PC-3 (cell line): Measurements from ENCODE around the gene AK8. TPM values are rescaled to one million over a fixed set of nuclear protein-coding genes. Genes with fewer than 3 reads are reported as not detected.
A peak's percentile ranks its signal among the peaks of the same experiment; 100 is the strongest.

Experiments
- ATAC-seq: fragments of 200-7000 bp; cut with Tn5 transposase; 2 replicates; pipeline ENCODE4 v1.9.1; 2020; ENCODE audit warnings: mild to moderate bottlenecking, moderate library complexity
- BruUV-seq: library from RNA; stranded (reverse); fragments of 400-500 nt; replicated peaks from 2 replicates; lab custom pipeline; 2021; lab: Mats Ljungman, UMichigan
- CTCF ChIA-PET: fragments of 300-600 bp; sonication (Branson Sonifier 250); formaldehyde crosslinking; loops from one replicate; lab custom pipeline; 2022; ENCODE audit warnings: antibody characterized with exemption; lab: Charles Lee
- POLR2A ChIA-PET: fragments of 300-600 bp; sonication (Branson Sonifier 250); formaldehyde crosslinking; loops from one replicate; lab custom pipeline; 2022; ENCODE audit warnings: antibody characterized with exemption; ENCODE audit not compliant: unreplicated experiment; lab: Charles Lee
- DNase-seq: peaks from one replicate; pipeline ENCODE4 v3.0.0-alpha.2; 2015
- H2AFZ ChIP-seq: fragments of 300-600 bp; sonication (generic); 2 replicates; pipeline ENCODE4 v1.6.0; 2016; ENCODE audit warnings: antibody characterized with exemption, low read length
- H3F3A ChIP-seq: fragments of 300-600 bp; sonication (generic); one replicate; pipeline ENCODE4 v1.6.0; 2017; ENCODE audit warnings: antibody characterized with exemption, low read length, control low read depth, mild to moderate bottlenecking; ENCODE audit not compliant: unreplicated experiment
- H3K27ac ChIP-seq: fragments of 300-600 bp; sonication (generic); 2 replicates; pipeline ENCODE4 v1.5.1; 2016; ENCODE audit warnings: mild to moderate bottlenecking, low read length
- H3K27me3 ChIP-seq: fragments of 300-600 bp; sonication (generic); 2 replicates; pipeline ENCODE4 v1.6.1; 2016; ENCODE audit warnings: low read length, mixed read lengths
- H3K36me3 ChIP-seq: fragments of 300-600 bp; sonication (generic); 2 replicates; pipeline ENCODE4 v1.6.1; 2016; ENCODE audit warnings: low read depth, mixed run types, low read length, mixed read lengths
- H3K4me1 ChIP-seq: fragments of 300-600 bp; sonication (generic); 2 replicates; pipeline ENCODE4 v1.5.1; 2016; ENCODE audit warnings: low read length; ENCODE audit not compliant: insufficient read depth
- H3K4me2 ChIP-seq: fragments of 300-600 bp; sonication (generic); 2 replicates; pipeline ENCODE4 v1.6.0; 2016; ENCODE audit warnings: low read length
- H3K4me3 ChIP-seq: fragments of 300-600 bp; sonication (generic); 2 replicates; pipeline ENCODE4 v1.5.1; 2016; ENCODE audit warnings: mild to moderate bottlenecking, low read length, mixed read lengths
- H3K79me2 ChIP-seq: fragments of 300-600 bp; sonication (generic); 2 replicates; pipeline ENCODE4 v1.6.1; 2017; ENCODE audit warnings: low read length, mixed read lengths
- H3K9ac ChIP-seq: fragments of 300-600 bp; sonication (generic); 2 replicates; pipeline ENCODE4 v1.6.0; 2016; ENCODE audit warnings: mild to moderate bottlenecking, low read length
- H3K9me2 ChIP-seq: fragments of 300-600 bp; sonication (generic); replicated peaks from 2 replicates; pipeline ENCODE4 v1.6.1; 2016; ENCODE audit warnings: mixed run types, low read length, mixed read lengths
- H3K9me3 ChIP-seq: fragments of 300-600 bp; sonication (generic); 2 replicates; pipeline ENCODE4 v1.6.1; 2016; ENCODE audit warnings: low read length, mixed read lengths
- H4K20me1 ChIP-seq: fragments of 300-600 bp; sonication (generic); 2 replicates; pipeline ENCODE4 v1.6.1; 2016; ENCODE audit warnings: low read length, mixed read lengths
- EZH2 ChIP-seq: fragments of 300-600 bp; sonication (generic); IDR thresholded peaks from one replicate; pipeline ENCODE4 v1.6.1; 2017; ENCODE audit warnings: antibody characterized with exemption, mild to moderate bottlenecking, low read length; ENCODE audit not compliant: unreplicated experiment
- EZH2phosphoT487 ChIP-seq: fragments of 300-600 bp; sonication (generic); IDR thresholded peaks from 2 replicates; pipeline ENCODE4 v1.6.1; 2018; ENCODE audit warnings: mild to moderate bottlenecking, antibody characterized with exemption, low read length, borderline replicate concordance
- intact Hi-C: fragments of 100-400 bp; cut with micrococcal nuclease; formaldehyde crosslinking; loops from 2 replicates; pipeline ENCODE4 v1.9.0; 2023
- total RNA-seq: library from RNA; depleted of rRNA; stranded (reverse); fragments of >200 nt; gene quantifications from 2 replicates; pipeline ENCODE4 v1.2.3, GENCODE V29; 2014
- TF ChIP-seq, protein P1 (sequence below): fragments of 300-600 bp; sonication (generic); conservative IDR thresholded peaks from 2 replicates; pipeline ENCODE4 v1.5.1; 2017; ENCODE audit warnings: antibody characterized with exemption, low read depth, mild to moderate bottlenecking, low read length

The AK8 gene
- total RNA-seq, 1 experiment from 2014 or later: 0.55 TPM

DNA sequence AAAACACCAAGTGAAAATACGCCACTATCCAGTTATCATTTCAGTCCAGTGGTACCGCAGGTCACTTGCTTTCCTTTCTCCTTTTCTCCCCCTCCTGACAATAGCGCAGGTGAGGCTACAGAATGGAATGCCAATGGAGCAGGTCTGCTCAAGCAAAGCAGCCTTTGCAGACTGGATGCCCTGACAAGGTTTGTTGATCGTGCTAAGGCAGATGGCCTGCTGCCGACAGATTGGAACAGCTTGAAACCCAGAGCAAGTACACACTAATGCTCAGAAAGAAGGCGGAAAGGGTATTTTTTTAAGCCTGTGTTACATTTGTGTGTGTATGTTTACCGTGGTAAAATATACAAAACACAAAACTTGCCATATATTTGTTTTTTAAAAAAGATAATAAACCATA is 20.0 kb upstream of the AK8 start:
- intact Hi-C loops: no loop called here
- peaks cover 16% of the 10 kb centered on the region for H3K36me3 ChIP-seq

DNA sequence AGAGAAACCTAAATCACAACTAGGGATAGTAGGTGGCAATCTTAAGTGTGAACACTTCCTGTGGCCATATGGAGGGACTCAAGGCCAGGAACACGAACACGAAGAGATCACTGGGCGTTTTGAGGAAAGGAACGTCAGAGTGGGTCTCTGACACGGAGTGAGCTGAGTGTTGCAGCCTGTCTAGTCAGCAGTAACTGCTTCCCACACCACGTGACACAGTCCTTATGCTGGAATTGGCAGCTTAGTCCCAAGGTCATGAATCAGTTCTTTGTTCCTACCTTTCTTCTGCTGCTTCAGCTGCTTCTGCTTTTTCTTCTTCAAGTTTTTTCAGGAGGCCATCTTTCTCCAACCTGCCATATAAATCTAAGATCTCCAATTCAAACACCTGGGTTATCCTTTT is 18.8 kb upstream of the AK8 start:
- ATAC-seq (no peak), DNase-seq (no peak)
- Histone ChIP-seq H3K36me3 (peaks cover 16% of the 10 kb centered on the region), H4K20me1 (no peaks in the 10 kb centered on the region), H3F3A (no peaks in the 10 kb centered on the region), H3K27ac (no peak overlapping the region), H3K4me3 (no peak overlapping the region), H3K9ac (no peak overlapping the region), H3K9me2 (no peaks in the 10 kb centered on the region), H3K79me2 (no peaks in the 10 kb centered on the region), H3K4me1 (peaks cover 19% of the 10 kb centered on the region), H2AFZ (no peak overlapping the region), H3K4me2 (no peak overlapping the region), H3K9me3 (no peaks in the 10 kb centered on the region), H3K27me3 (no peaks in the 10 kb centered on the region)
- intact Hi-C loops: no loop called here
- POLR2A ChIA-PET: no interaction called here
- TF ChIP-seq EZH2phosphoT487: no peak
- TF ChIP-seq EZH2: no peak
- TF ChIP-seq, protein P1, sequence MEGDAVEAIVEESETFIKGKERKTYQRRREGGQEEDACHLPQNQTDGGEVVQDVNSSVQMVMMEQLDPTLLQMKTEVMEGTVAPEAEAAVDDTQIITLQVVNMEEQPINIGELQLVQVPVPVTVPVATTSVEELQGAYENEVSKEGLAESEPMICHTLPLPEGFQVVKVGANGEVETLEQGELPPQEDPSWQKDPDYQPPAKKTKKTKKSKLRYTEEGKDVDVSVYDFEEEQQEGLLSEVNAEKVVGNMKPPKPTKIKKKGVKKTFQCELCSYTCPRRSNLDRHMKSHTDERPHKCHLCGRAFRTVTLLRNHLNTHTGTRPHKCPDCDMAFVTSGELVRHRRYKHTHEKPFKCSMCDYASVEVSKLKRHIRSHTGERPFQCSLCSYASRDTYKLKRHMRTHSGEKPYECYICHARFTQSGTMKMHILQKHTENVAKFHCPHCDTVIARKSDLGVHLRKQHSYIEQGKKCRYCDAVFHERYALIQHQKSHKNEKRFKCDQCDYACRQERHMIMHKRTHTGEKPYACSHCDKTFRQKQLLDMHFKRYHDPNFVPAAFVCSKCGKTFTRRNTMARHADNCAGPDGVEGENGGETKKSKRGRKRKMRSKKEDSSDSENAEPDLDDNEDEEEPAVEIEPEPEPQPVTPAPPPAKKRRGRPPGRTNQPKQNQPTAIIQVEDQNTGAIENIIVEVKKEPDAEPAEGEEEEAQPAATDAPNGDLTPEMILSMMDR: no peak
- CTCF ChIA-PET: no interaction called here
- BruUV-seq: no TSS peak

More for the DNA sequence above, 20.0 kb upstream of the AK8 start:
- peaks cover 19% of the 10 kb centered on the region for H3K4me1 ChIP-seq
- no peaks in the 10 kb centered on the region for H3K27me3 ChIP-seq
- H2AFZ ChIP-seq: no peak overlapping the region
- H3K4me3 ChIP-seq: no peak overlapping the region
- no peak overlapping the region for H3K4me2 ChIP-seq
- no peaks in the 10 kb centered on the region for H3K79me2 ChIP-seq
- no peak overlapping the region for H3K27ac ChIP-seq
- H3K9ac ChIP-seq: no peak overlapping the region
- DNase-seq: no peak
- H3K9me2 ChIP-seq: no peaks in the 10 kb centered on the region
- TF ChIP-seq, protein P1: no peak
- TF ChIP-seq EZH2 (no peak), EZH2phosphoT487 (no peak)
- no peaks in the 10 kb centered on the region for H3K9me3 ChIP-seq
- H4K20me1 ChIP-seq: no peaks in the 10 kb centered on the region
- BruUV-seq: no TSS peak
- no peaks in the 10 kb centered on the region for H3F3A ChIP-seq
- POLR2A ChIA-PET: no interaction called here
- CTCF ChIA-PET: no interaction called here
- ATAC-seq: no peak

DNA sequence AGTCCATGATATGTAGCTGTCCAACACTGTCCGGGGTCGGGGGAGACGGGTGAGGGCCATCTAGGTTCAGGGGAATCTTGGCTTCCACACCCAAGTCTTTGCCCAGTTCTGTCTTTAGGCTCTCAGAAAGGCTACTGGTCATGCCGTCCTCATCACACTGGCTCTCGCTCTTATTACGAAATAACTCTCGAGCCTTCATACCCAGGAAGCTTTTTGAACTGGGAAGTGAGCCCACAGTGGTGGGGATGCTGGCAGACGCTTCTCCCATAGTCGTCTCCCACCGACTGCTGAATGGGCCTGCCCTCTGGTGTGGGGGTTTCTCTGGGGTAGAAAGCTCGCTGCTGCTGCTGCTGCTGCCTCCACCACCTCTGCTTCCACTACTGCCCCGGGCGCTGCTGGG is 18.2 kb upstream of the AK8 start:
- Histone ChIP-seq H3K36me3 (peaks cover 10% of the 10 kb centered on the region), H3K9ac (no peak overlapping the region), H3F3A (no peaks in the 10 kb centered on the region), H3K9me2 (no peaks in the 10 kb centered on the region), H3K9me3 (no peaks in the 10 kb centered on the region), H3K27ac (no peak overlapping the region), H3K27me3 (no peaks in the 10 kb centered on the region), H3K4me3 (no peak overlapping the region), H3K4me2 (no peak overlapping the region), H2AFZ (no peak overlapping the region), H3K4me1 (peaks cover 19% of the 10 kb centered on the region), H4K20me1 (no peaks in the 10 kb centered on the region), H3K79me2 (no peaks in the 10 kb centered on the region)
- CTCF ChIA-PET: no interaction called here
- BruUV-seq: TSS peak; percentile 11
- ATAC-seq (no peak), DNase-seq (no peak)
- TF ChIP-seq EZH2phosphoT487 (no peak), EZH2 (no peak)
- TF ChIP-seq, protein P1: no peak
- intact Hi-C loops: no loop called here
- POLR2A ChIA-PET: no interaction called here
